Diencephalon (tissue), 1 donor: Measurements from ENCODE around the gene THOP1. TPM values are rescaled to one million over a fixed set of nuclear protein-coding genes. Genes with fewer than 3 reads are reported as not detected.

Experiments
- total RNA-seq: library from RNA; depleted of rRNA; stranded (reverse); fragments of >200 nt; gene quantifications from one replicate; pipeline ENCODE4 v1.2.3, GENCODE V29; 2014

THOP1 gene
- 29.3 TPM for total RNA-seq

GRCh38 chr19:2785244-2785997, at the start of gene THOP1:
THOP1 (plus strand) TSS chr19:2785503; CDS start chr19:2785663, 160 bp downstream.

DNA sequence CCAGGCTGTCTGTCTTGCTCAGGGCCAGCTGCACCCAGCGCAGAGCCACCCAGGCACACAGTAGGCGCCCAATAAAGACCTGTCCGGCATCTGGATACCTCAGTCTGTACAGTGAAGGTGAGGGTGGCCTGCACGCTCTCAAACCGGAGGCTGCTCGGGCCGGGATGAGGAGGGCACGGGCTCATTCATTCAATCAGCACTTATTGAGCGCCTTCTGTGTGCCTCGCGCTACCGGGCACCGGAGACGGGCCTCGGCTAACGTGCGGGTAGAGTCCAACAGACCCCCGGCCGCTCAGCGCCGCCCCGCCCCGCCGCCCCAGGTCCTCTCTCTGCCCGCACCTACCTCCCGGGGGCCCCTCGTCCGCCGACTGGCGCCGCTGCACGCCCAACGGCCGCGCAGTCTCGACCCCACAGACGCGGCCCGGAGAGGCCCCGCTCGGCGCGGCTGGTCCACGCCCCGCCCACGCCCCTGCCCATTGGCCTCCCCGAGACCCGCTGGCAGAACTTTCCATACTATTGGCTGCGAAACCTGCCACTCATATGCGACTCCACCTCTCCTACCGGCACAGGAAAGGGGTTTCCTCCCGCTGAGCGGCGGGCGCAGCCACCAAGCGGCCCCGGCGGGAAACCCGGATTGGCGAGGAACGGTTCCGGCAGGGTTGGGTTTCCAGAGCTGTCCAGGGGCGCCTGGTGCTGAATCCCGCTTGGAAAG, 45.5 kb upstream of the THOP1 start, which contains the start of gene SLC39A3:
Gene SLC39A3 (minus strand): TSS at position 416 of the 712 bp plus-strand sequence. CDS start 2,760 bp downstream, outside the sequence.

GRCh38 chr19:2782936-2783780, 2.1 kb upstream of the THOP1 start, which contains the start of gene SGTA:
SGTA (minus strand) TSS chr19:2783273; CDS start chr19:2769068, 14,205 bp downstream.

GRCh38 chr19:2819540-2820111, 34.3 kb downstream of the THOP1 start, which contains the start of gene ZNF554:
ZNF554 (plus strand) TSS chr19:2819868; CDS start chr19:2820072, 204 bp downstream.

DNA sequence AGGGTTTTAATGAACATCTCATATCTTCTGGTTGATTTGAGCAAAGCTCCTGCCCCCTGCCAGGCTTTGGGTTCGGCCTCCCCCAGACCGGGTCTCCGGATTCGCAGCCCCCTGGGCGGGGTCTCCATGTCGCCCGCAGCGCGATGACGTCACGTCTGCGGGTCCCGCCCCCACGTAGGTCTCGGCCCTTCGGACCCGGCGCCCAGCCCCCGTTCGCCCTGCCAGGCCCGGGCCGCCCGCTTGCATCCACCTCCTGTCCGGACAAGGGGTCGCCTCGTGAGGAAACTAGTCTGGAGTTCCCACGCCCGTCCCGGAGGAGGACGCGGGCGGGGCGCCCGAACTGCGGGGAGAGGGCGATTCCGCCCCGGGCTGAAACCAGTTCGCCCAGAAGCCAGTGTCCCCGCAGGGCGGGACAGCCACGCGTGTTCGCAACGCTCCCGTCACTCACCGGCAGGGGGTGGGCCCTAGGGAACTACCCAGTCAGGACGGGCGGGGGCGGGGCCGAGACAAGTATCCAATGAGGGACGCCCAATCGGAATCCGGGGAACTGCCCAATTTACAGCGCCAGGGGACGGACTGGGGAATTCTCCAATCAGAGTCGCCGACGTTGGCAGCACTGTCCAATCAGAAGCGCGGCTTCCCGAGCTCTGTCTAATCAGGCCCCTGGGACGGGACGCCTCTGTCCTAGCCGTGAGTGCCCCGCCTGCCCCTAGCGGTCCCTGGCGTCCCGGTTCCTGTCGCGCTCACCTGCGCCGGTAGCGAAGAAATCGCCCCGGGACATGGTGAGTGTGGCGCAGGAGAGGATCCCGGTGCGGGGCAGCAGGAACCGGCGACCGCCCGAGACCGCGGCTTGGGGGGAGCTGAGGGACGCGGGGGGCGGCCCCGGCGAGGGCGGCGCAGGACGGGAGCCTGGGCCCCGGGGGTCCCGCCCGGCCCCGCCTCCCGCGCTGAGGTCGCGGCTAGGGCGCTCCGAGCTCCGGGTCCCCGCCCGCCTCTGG, 55.8 kb downstream of the THOP1 start, which contains the start of gene ZNF555:
Gene ZNF555 (plus strand): TSS at position 682 of the 998 bp plus-strand sequence. CDS start 98 bp downstream, at position 780.

Other genes with a start within 250 kb of the THOP1 start
- gene GNG7, start 82.8 kb upstream of the THOP1 start, total RNA-seq, result 26.8 TPM
- gene DIRAS1, start 64.1 kb upstream of the THOP1 start, total RNA-seq, result 43.6 TPM
- gene SLC39A3, start 45.5 kb upstream of the THOP1 start, total RNA-seq, result 33.9 TPM
- 40.6 TPM for gene SGTA, start 2.2 kb upstream of the THOP1 start, total RNA-seq
- gene ZNF554, start 34.4 kb downstream of the THOP1 start, total RNA-seq, result 15.9 TPM
- gene ZNF555, start 56.0 kb downstream of the THOP1 start, total RNA-seq, result 22.1 TPM
- 0.46 TPM for gene ZNF556, start 81.8 kb downstream of the THOP1 start, total RNA-seq
- 6.0 TPM for gene ZNF57, start 115.4 kb downstream of the THOP1 start, total RNA-seq
- 7.4 TPM for gene ZNF77, start 159.5 kb downstream of the THOP1 start, total RNA-seq
- 3.9 TPM for gene TLE6, start 192.1 kb downstream of the THOP1 start, total RNA-seq
- 27.2 TPM for gene TLE2, start 243.8 kb downstream of the THOP1 start, total RNA-seq